Neural crest cell (in vitro differentiated cells): ENCODE measurements around the gene OBSCN. TPM values are rescaled to one million over a fixed set of nuclear protein-coding genes. Genes with fewer than 3 reads are reported as not detected.

Source experiments
- DNase-seq: peaks from one replicate; pipeline ENCODE4 v3.0.0; 2021; ENCODE audit warnings: low read depth, mixed read lengths, low spot score
- H3K27ac Mint-ChIP-seq: one replicate; pipeline ENCODE4 v1.8.0; 2021; ENCODE audit warnings: mild to moderate bottlenecking, mixed read lengths; ENCODE audit not compliant: unreplicated experiment
- H3K27me3 Mint-ChIP-seq: 2 replicates; pipeline ENCODE4 v1.8.0; 2021; ENCODE audit warnings: low read depth, mild to moderate bottlenecking, mixed read lengths
- H3K36me3 Mint-ChIP-seq: 2 replicates; pipeline ENCODE4 v1.8.0; 2021; ENCODE audit warnings: low read depth, mild to moderate bottlenecking, mixed read lengths
- H3K4me1 Mint-ChIP-seq: 2 replicates; pipeline ENCODE4 v1.8.0; 2021; ENCODE audit warnings: mixed read lengths
- H3K4me3 Mint-ChIP-seq: one replicate; pipeline ENCODE4 v1.8.0; 2021; ENCODE audit warnings: mild to moderate bottlenecking, mixed read lengths
- H3K9me3 Mint-ChIP-seq: 2 replicates; pipeline ENCODE4 v1.8.0; 2021; ENCODE audit warnings: mixed read lengths
- CTCF ChIP-seq: fragments of 200-600 bp; sonication (generic); conservative IDR thresholded peaks from 2 replicates; pipeline ENCODE4 v1.5.0; 2021; ENCODE audit warnings: antibody characterized with exemption, mild to moderate bottlenecking
- total RNA-seq: library from RNA; stranded (reverse); gene quantifications from 2 replicates; pipeline ENCODE4 v1.2.1, GENCODE V29; 2021

The OBSCN gene
- total RNA-seq, 1 donor from 2014 or later = 40.1 TPM

GRCh38 chr1:228303596-228303995 lies 95.8 kb downstream of the OBSCN start:
- Mint-ChIP-seq H3K9me3 (peaks cover 24% of the 10 kb centered on the region), H3K27me3 (no peaks in the 10 kb centered on the region), H3K36me3 (peaks cover 64% of the 10 kb centered on the region), H3K4me1 (no peaks in the 10 kb centered on the region), H3K27ac (no peak overlapping the region), H3K4me3 (no peak overlapping the region)
- no peak for TF ChIP-seq CTCF
- DNase-seq = no peak

GRCh38 chr1:228304225-228304624 lies 96.4 kb downstream of the OBSCN start:
- Mint-ChIP-seq H3K4me1 (no peaks in the 10 kb centered on the region), H3K36me3 (peaks cover 60% of the 10 kb centered on the region), H3K27me3 (no peaks in the 10 kb centered on the region), H3K9me3 (peaks cover 24% of the 10 kb centered on the region), H3K27ac (peak overlapping the region; percentile 73), H3K4me3 (peak overlapping the region; percentile 53)
- TF ChIP-seq CTCF = no peak
- no peak for DNase-seq

GRCh38 chr1:228304766-228305395 lies 97.0 kb downstream of the OBSCN start:
- TF ChIP-seq CTCF = no peak
- DNase-seq = no peak
- Mint-ChIP-seq H3K4me1 (no peaks in the 10 kb centered on the region), H3K4me3 (no peak overlapping the region), H3K27me3 (no peaks in the 10 kb centered on the region), H3K27ac (no peak overlapping the region), H3K9me3 (peaks cover 21% of the 10 kb centered on the region), H3K36me3 (peaks cover 54% of the 10 kb centered on the region)

- Mint-ChIP-seq H3K4me1 (no peaks in the 10 kb centered on the region), H3K9me3 (peaks cover 20% of the 10 kb centered on the region), H3K27me3 (no peaks in the 10 kb centered on the region), H3K27ac (no peak overlapping the region), H3K36me3 (peaks cover 46% of the 10 kb centered on the region), H3K4me3 (no peak overlapping the region)
- no peak for DNase-seq
- no peak for TF ChIP-seq CTCF
Measured at GRCh38 chr1:228305721-228306152, 97.9 kb downstream of the OBSCN start.

GRCh38 chr1:228306275-228307217 lies 98.7 kb downstream of the OBSCN start:
- Mint-ChIP-seq H3K36me3 (peaks cover 38% of the 10 kb centered on the region), H3K27ac (no peak overlapping the region), H3K9me3 (peaks cover 15% of the 10 kb centered on the region), H3K27me3 (no peaks in the 10 kb centered on the region), H3K4me3 (no peak overlapping the region), H3K4me1 (no peaks in the 10 kb centered on the region)
- no peak for TF ChIP-seq CTCF
- no peak for DNase-seq
